ENCODE measurements around the gene ALK. TPM values are rescaled to one million over a fixed set of nuclear protein-coding genes. Genes with fewer than 3 reads are reported as not detected.

ALK gene
- total and polyA plus RNA-seq, 7 donors: 0.31 to 2.9 (median 1.2) TPM; not detected in 1

DNA sequence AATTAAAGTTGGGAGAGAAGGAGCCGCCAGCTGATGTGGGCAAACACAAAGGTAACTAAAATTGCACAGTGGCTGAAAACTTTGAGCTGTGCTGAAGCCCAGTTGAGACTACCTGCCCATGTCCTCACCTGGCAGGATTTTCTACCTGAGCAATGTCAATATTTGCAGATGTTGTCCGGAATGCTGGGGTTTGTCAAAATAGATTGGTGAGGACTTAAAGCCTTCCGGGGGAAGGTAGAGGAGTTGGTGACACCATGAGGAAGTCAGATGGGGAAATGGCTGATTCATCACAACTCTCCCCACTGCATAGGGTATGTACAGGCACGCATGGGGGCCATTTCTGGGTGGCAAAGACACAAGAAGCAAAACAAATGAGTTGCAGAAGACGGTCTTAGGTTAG lies 114.9 kb downstream of the ALK start:
- intact Hi-C loops (cut with DNase I): no loop called here
- no peak for DNase-seq
- Histone ChIP-seq H3K27ac (no peak overlapping the region), H3K4me3 (no peak overlapping the region), H3K9me3 (no peaks in the 10 kb centered on the region), H3K36me3 (no peaks in the 10 kb centered on the region), H3K27me3 (no peaks in the 10 kb centered on the region), H3K4me1 (no peaks in the 10 kb centered on the region)
- TF ChIP-seq EP300 (IDR thresholded peaks at IDR 0.05): no peak
- no peak for TF ChIP-seq POLR2AphosphoS5 (IDR thresholded peaks at IDR 0.05)
- no peak for TF ChIP-seq POLR2A (IDR thresholded peaks at IDR 0.05)
- TF ChIP-seq, protein P1, sequence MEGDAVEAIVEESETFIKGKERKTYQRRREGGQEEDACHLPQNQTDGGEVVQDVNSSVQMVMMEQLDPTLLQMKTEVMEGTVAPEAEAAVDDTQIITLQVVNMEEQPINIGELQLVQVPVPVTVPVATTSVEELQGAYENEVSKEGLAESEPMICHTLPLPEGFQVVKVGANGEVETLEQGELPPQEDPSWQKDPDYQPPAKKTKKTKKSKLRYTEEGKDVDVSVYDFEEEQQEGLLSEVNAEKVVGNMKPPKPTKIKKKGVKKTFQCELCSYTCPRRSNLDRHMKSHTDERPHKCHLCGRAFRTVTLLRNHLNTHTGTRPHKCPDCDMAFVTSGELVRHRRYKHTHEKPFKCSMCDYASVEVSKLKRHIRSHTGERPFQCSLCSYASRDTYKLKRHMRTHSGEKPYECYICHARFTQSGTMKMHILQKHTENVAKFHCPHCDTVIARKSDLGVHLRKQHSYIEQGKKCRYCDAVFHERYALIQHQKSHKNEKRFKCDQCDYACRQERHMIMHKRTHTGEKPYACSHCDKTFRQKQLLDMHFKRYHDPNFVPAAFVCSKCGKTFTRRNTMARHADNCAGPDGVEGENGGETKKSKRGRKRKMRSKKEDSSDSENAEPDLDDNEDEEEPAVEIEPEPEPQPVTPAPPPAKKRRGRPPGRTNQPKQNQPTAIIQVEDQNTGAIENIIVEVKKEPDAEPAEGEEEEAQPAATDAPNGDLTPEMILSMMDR (IDR thresholded peaks at IDR 0.05): no peak
- WGBS, 2 donors: 36 to 64% methylated on average over 5 of the region's 5 CpGs

DNA sequence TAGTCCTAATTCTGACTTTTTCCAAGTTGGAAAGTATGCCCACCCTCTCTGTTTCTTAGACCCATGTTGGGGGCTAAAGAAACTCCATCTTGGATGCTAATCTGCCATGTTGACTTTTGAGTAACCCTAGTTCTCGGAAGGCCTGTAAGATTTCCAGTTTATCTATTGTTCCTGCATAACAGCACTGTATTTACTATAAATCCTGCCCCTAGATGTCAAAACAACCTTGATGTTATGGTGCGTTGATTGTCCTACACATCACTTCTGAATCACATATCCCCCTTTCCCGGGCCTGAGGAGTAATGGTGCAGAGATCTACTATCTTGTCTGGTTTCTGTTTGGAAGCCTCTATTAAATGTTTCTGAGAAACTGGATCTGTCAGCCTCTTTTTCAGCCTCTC lies 116.7 kb downstream of the ALK start:
- intact Hi-C loops (cut with DNase I): no loop called here
- TF ChIP-seq POLR2A (IDR thresholded peaks at IDR 0.05): no peak
- no peak for TF ChIP-seq POLR2AphosphoS5 (IDR thresholded peaks at IDR 0.05)
- TF ChIP-seq EP300 (IDR thresholded peaks at IDR 0.05): no peak
- TF ChIP-seq, protein P1 (IDR thresholded peaks at IDR 0.05): no peak
- H3K27me3 ChIP-seq: no peaks in the 10 kb centered on the region
- 85 to 92% methylated on average over 3 of the region's 3 CpGs for WGBS, 2 donors
- no peak overlapping the region for H3K27ac ChIP-seq
- H3K4me3 ChIP-seq: no peak overlapping the region
- H3K36me3 ChIP-seq: no peaks in the 10 kb centered on the region
- H3K9me3 ChIP-seq: no peaks in the 10 kb centered on the region
- no peaks in the 10 kb centered on the region for H3K4me1 ChIP-seq
- no peak for DNase-seq

DNA sequence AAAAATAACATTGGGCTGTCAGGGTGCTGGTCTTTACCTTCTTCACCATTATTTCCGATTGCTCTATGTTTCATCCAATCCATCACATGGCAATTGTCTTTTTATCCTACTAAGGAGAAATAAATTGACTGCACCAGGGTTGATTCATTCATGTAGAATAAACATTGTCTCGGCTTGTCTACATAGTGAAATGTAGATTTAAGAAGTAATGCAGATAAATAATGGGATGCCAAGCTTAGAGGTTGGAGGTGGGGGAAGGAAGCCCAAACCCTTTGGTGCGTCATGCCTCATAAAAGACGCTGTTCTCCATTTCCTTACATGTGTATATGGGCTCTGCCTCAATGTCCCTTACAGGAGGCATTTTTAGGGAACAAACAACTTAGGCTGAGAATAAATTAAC lies 117.8 kb downstream of the ALK start:
- no peak for TF ChIP-seq EP300 (IDR thresholded peaks at IDR 0.05)
- TF ChIP-seq POLR2A (IDR thresholded peaks at IDR 0.05): no peak
- TF ChIP-seq POLR2AphosphoS5 (IDR thresholded peaks at IDR 0.05): no peak
- TF ChIP-seq, protein P1 (IDR thresholded peaks at IDR 0.05): no peak
- intact Hi-C loops (cut with DNase I): no loop called here
- no peak for DNase-seq
- Histone ChIP-seq H3K27me3 (no peaks in the 10 kb centered on the region), H3K36me3 (no peaks in the 10 kb centered on the region), H3K4me3 (no peak overlapping the region), H3K9me3 (no peaks in the 10 kb centered on the region), H3K27ac (no peak overlapping the region), H3K4me1 (no peaks in the 10 kb centered on the region)
- 68 to 81% methylated on average over 4 of the region's 4 CpGs for WGBS, 2 donors

DNA sequence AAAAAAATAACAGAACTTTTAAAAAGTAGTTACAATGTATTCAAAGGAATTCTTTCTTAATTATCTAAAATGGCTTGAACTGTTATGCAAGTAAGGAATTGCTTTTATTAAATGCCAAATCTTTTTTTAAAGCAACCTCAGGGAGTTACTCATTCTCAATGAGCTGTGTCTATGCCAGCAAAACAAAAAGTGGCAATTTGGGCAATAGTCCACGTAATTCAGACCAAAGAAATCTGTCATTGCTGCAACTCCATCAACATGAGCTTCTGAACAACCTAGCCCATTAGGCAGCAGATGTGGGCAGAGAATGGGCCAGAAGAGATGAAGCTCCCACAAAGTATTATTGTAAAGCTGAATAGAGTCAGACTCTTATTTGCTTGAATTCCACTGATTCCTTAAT lies 118.4 kb downstream of the ALK start:
- TF ChIP-seq EP300 (IDR thresholded peaks at IDR 0.05) (no peak), POLR2AphosphoS5 (IDR thresholded peaks at IDR 0.05) (no peak), POLR2A (IDR thresholded peaks at IDR 0.05) (no peak)
- TF ChIP-seq, protein P1 (IDR thresholded peaks at IDR 0.05): no peak
- H3K36me3 ChIP-seq: no peaks in the 10 kb centered on the region
- WGBS, 2 donors: 20 to 58% methylated on average over 1 of the region's 1 CpG

DNA sequence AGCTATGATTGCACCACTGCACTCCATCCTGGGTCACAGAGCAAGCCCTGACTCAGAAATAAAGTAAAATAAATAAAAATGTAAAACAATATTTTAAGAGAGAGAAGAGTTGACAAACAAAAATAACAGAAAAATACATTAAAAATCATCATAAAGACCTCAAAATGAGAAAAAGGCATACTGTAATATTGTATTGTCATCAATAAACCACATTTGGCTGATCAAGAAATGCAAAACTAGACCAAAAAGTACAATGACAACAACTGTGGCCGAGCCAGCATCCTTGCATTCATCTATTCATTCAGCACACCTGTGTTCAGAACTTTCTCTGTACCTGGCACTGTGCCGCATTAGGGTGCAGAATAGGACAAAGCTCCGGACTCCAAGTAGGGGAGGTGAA lies 121.8 kb downstream of the ALK start:
- H3K9me3 ChIP-seq: no peaks in the 10 kb centered on the region
- no peak for DNase-seq
- no peaks in the 10 kb centered on the region for H3K4me1 ChIP-seq

More for the DNA sequence above, 118.4 kb downstream of the ALK start:
- Histone ChIP-seq H3K27me3 (no peaks in the 10 kb centered on the region), H3K4me3 (no peak overlapping the region), H3K27ac (no peak overlapping the region), H3K4me1 (no peaks in the 10 kb centered on the region), H3K9me3 (no peaks in the 10 kb centered on the region)
- intact Hi-C loops (cut with DNase I): no loop called here
- DNase-seq: no peak

More for the DNA sequence above, 121.8 kb downstream of the ALK start:
- H3K36me3 ChIP-seq: no peaks in the 10 kb centered on the region
- TF ChIP-seq EP300 (IDR thresholded peaks at IDR 0.05): no peak
- TF ChIP-seq, protein P1 (IDR thresholded peaks at IDR 0.05): no peak
- TF ChIP-seq POLR2A (IDR thresholded peaks at IDR 0.05): no peak
- TF ChIP-seq POLR2AphosphoS5 (IDR thresholded peaks at IDR 0.05): no peak
- 81 to 89% methylated on average over 3 of the region's 3 CpGs for WGBS, 2 donors
- no peak overlapping the region for H3K4me3 ChIP-seq
- no peaks in the 10 kb centered on the region for H3K27me3 ChIP-seq
- intact Hi-C loops (cut with DNase I): no loop called here
- no peak overlapping the region for H3K27ac ChIP-seq

Measured in sigmoid colon (tissue), 7 donors.